ENCODE data around the gene RUNX2.
"Not testable (repeated sequence)": the region's sequence is repeated elsewhere in the genome, so short reads cannot be mapped to it uniquely, and the experiment has no call there.

The RUNX2 gene

DNA sequence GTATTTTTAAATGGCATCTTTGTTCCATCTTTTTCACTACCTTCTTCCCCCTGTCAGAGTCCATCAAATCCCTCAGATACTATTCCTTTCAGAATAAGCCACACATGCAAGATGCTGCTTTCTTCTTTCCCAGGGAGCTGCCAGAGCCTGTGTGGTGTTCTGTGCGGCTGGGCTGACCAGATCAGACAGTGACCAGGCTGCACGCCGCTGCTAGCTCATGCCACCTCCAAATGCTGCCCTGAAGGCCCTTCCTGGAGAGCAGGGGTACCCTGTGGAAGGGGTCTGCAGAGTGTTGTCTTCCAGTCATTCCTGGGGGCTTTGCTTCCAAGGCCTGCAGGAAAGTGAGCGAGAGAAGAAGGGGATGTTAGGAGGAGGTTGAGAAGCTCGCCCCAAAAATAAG lies 228.7 kb downstream of the RUNX2 start:
- no peak for DNase-seq (ENCODE audit: low read depth)

DNA sequence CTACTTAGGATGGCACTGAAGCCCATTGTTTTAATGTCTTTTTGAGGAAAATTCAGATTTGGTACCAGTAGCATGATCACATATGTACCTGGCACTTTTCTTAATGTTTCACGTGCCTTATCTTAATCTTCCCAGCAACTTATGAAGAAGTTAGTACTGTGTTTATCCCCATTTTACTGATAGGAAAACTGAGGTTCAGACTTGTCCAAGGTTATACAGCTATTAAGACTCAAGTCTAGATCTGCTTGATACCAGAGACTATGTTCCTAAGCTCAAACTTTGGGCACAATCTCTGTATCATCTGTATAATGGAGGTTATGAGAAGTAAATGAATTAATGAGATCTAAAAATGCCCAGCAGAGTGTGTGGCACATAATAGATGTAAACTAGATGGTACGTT lies 229.3 kb downstream of the RUNX2 start:
- DNase-seq (ENCODE audit: low read depth): no peak

DNA sequence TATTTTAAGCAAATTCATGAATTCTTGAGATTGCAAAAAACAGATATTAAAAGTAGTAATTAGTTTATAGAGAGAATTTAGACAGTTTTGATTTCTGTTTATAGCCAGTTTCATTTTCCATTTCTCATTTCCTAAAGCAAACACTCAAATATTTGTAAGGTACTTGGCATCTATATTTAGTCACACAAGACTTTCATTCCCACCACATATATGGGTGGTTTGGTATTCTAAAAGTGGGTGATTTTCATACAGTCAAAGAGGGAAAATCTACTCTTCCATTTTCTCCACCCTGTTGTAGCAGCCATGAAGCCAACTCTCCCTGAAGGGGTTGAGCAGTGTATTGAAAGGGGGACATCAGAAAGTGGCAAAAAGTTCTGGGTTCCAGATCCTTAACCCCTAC lies 230.7 kb downstream of the RUNX2 start:
- DNase-seq (ENCODE audit: low read depth): no peak

DNA sequence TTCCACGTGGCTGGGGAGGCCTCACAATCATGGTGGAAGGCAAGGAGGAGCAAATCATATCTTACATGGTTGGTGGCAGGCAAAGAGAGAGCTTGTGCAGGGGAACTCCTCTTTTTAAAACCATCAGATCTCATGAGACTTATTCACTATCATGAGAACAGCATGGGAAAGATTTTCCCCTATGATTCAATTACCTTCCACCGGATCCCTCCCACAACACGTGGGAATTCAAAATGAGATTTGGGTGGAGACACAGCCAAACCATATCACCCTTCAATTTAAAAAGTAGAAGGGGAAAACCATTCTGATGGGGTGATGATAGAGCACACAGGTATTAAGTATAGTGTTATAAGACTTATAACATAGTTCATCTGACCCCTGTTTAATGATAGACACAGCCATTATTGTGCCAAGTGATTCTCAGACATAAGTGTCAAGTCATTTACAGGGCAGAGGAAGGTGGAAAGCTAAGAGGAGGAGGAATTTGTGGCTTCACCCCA lies 232.2 kb downstream of the RUNX2 start:
- not testable (repeated sequence) for DNase-seq (ENCODE audit: low read depth)

DNA sequence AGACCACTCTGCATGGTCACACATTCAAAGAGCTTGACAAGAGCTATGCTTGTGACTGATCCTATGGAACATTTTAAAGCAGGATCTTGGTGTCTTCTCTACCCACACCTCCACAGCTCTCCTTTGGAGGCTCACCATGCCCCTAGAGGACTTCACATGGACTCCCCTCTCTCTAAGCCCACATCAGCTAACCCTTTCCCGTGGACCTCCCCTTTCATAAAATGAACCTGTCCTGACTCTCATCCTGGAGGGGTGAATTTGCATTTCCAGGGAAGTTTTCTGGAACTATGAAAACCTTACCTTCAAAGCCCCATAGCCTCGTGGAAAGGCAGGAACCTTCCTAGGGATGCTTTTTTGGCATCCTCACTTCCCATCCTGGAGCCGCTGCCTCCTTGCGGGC lies 234.0 kb downstream of the RUNX2 start:
- DNase-seq (ENCODE audit: low read depth): no peak

DNA sequence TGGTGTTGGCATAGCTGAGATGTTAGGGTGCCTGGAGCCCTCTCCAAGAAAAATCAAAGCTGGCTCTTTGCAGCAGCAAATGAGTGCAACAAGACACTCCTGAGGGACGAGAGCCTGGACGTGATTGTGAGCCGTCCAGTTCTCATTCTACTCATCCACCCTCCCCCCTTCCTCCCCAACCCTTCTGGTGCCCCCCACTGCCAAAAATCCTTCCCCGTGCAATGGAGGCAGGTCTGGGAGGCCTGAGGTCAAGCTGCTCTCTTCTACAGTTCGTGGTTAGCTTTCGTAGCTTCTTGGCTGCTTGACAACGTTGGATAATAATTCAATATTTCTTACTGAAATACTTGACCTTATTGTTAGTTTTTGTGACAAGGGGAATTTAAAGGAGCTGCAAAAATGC lies 234.9 kb downstream of the RUNX2 start:
- no peak for DNase-seq (ENCODE audit: low read depth)

DNA sequence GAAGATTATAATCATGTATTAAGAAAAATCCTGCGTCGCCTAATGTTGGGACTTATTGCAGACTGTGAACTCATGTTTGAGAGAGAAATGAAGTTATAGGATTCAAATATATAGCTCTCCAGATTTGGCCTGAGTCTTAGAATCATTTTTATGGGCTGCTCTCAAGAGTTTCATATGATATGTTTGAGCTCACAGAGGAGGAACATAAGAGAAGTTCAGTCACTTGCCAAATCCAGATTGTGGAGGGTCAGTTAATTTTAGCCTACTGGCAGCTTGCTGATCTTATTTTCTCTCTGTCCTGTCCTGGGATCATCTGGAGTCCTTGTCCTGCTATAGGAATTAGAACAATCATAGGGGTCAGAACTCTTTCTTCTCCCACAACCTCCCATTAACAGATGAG lies 235.7 kb downstream of the RUNX2 start:
- DNase-seq (ENCODE audit: low read depth): no peak

DNA sequence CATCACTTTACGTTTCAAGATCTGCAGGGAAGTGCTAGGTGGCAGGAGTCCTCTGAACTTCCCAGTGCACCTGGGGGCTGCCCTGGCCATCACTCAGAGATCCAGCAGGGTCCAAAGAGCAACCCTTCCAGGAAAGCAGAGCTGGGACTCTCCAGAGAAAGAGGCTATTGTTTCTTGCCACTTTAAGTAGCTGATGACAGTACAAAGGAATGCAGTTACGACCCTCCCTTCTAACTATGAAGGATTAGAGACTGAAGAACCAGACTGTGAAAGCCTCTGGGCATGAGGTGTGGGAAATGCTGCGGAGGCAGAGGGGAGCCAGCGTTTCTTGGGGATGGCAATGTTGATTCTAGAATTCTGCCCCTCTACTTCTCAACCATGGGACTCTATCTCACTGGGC lies 238.8 kb downstream of the RUNX2 start:
- DNase-seq (ENCODE audit: low read depth): no peak

DNA sequence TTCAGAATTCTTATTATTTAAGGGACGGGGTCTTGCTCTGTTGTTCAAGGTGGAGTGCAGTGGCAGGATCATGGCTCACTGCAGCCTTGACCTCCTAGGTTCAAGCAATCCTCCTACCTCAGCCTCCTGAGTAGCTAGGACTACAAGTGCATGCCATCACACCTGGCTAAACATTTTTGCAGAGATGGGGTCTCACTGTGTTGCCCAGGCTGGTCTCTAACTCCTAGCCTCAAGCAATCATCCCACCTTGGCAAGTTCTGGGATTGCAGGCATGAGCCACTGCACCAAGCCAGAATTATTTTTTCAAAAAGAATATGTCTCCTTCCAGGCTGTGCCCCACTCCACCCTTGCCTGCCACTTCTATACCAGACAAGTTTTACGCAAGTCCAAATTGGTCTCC lies 239.7 kb downstream of the RUNX2 start:
- no peak for DNase-seq (ENCODE audit: low read depth)

DNA sequence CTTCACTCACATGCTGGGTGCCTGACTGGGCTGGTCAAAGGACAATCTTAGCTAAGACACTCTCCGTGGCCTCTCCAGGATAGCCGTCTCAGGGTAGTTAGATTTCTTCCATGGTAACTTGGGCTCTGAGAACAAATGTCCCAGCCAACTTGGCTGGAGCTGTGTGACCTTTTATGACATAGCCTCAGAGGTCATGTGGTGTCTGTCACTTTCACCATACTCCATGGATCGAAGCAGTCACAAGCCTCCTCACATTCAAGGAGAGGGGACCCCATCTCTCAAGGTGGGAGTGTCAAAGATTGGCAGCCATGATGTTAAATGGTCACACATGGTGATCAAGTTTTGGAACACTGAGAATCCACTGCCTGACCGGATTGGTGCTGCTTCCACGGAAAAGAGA lies 240.5 kb downstream of the RUNX2 start:
- DNase-seq (ENCODE audit: low read depth): no peak

DNA sequence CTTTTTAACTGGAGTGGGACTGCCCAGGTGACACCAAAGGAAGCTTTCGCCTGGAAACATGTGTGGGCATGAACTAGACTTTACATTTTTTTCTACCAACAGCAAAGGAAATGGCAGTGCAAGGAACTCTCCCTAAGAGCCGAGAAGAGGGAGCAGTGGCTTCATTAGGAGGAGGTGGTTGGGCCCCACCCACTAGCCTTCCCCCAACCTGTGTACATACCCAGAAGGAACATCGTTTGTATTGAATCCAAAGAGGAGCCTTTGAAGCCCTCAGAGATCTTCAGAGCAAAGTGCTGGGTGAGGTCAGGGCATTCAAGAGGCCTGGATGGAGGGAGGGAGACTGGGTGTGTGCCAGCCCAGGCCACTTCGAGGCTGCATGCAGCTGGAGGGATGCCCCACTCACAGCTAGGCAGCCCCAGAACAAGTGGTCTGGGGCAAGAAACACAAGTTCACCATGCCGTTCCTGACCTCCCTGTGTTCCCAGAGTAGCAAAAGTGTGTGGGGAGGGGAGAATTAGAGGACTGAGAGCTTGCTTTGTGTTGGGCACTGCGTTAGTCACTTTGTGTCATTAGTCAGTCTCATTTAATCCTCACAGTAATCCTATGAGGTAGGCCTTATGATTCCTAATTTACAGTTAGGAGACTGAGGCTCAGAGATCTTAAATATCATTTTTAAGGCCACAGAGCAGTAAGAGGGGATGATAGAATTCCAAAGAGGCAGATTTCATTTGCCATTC lies 241.2 kb downstream of the RUNX2 start:
- DNase-seq (ENCODE audit: low read depth): no peak

DNA sequence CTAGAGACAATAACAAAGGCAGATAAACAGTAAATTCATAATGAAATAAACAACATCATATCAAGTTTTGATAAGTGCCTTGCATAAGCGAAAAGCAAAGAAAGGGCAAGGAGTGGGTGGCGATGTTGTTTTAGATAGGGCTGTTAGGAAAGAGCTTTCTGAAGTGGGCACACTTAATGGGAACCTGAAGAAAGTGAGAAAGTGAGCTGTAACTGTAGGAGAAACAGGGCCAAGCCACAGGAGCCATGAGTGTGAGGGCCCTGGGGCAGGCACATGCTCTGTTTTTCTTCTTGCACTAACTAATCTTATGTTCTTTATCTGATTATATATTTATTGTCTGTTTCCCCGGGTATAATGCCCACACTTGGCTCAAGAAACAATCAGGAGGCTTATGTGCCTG lies 243.0 kb downstream of the RUNX2 start:
- DNase-seq (ENCODE audit: low read depth): no peak

DNA sequence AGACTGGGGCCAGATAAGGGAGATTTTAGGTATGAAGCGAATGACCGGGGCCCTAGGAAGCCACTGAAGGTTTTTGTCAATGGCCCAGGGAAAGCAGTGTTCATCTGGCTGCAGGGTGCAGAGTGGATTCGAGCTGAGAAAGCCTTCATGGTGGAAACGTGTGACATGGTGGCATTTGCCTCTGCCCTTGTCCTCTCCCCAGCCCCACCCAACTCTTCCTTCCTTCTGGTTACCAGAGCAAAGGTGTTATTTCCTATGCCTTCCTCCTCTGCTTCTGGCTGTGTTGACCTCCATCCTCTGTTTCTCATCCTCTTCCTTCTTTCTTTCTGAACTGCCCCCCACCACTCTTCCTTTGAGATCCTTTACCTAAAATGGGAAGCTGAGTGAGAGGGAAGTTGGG lies 244.7 kb downstream of the RUNX2 start:
- DNase-seq (ENCODE audit: low read depth): no peak

DNA sequence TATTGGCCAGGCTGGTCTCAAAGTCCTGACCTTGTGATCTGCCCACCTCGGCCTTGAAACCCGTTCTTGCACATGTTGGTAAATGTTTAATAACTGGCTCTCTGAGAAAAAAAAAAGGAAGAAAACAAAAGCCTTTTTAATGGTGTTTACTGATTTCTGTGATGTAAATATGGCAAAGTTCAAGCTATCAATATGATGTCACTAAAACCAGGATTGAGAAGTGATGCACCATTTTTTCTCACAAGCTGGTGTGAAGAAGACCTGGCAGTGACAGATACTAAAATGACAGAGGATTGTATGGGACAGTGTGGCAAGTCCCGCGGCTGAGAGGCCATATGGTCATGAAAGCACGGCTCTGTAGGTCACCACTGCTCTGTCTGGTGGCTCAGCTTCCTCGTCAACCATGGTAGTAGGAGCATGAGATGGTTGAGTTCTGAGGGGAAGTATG lies 245.9 kb downstream of the RUNX2 start:
- DNase-seq (ENCODE audit: low read depth): no peak

DNA sequence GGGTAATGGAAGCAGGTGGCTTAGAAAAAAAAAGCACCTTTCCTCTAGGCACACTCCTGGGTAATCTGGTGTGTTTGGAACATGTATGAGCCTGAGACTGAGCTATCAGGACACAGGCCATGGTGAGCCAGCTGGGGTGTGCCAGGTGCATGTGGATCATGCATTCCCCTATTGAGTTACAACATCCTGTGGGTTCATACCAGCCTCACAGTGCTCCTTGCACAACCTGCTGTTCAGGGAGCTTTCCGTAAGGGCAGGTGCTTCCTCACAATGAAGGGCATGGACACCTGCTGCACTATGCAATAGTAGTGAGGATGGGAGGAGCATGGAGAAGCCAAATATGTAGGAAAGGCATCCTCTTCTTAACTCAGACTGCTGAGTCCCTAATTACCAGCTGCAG lies 246.8 kb downstream of the RUNX2 start:
- no peak for DNase-seq (ENCODE audit: low read depth)

DNA sequence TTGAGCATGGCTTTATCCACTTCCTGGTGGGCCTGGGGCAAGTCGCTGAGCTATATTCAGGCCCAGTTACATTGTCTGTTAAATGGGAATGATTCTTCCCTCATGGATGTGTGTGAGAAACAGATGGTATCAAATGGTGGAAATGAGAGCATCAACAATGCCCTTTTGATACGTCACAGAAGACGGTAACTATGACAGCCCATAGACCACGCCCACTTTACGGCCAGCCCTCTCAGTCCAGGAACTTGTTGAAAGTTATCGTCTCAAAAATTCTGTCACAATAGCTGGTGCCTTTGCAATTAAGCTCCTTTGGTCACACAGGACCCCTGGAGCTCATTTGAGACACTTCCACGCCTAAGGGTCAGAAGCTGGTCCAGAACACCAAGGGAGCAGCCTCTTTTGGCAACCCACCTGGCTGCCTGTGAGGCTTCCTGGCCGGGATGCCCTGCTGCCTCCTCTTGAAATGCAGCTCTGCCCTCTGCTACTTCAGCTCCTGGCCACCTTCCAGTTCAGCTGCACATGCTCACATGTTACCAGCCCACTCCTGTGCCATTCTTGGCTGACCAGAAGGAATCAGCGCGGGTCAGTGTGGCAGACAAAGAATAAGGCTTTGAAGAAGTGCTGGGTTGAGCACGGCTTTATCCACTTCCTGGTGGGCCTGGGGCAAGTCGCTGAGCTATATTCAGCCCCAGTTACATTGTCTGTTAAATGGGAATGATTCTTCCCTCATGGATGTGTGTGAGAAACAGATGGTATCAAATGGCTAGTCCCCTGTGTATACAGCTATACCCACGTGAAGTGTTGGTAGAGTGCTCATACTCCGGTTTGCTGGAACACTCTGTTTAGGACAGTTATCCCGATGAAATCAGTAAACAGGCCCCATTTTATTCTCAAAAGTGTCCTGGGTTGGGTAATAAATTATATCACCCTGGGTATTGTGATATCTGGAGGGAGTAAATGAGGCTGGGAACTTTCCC lies 248.8 kb downstream of the RUNX2 start:
- DNase-seq (ENCODE audit: low read depth): no peak

DNA sequence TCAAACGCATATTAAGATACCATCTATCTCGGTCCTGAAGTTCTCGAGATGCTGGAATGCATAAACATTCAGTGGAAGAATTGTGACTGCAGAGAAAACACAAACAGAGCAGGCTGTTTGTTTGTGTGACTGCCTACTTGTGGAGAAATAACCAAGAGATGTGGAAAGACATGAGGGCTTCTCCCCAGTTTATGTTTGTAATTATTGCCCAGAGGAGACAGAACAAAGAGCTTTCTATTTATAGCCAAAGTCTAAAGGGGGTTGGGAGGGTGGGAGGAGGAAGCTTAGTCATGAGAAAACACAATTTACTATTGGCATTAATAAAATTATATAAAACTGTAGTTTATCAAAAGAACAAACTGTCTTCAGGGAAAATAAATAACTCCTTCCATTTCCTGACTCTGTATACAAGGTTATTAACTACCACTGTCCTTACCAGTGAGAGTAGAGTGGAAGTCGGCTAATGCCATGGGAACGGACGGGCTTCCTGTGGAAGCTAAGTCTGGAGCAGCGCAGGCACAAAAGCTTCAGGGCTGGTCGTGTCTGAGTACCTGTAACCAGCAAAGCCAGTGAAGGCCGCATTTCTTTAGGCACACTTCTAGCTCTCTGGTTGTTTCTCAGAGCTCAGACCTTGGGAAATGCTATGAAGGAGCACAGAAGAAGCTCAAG lies 249.8 kb downstream of the RUNX2 start:
- no peak for DNase-seq (ENCODE audit: low read depth)

DNA sequence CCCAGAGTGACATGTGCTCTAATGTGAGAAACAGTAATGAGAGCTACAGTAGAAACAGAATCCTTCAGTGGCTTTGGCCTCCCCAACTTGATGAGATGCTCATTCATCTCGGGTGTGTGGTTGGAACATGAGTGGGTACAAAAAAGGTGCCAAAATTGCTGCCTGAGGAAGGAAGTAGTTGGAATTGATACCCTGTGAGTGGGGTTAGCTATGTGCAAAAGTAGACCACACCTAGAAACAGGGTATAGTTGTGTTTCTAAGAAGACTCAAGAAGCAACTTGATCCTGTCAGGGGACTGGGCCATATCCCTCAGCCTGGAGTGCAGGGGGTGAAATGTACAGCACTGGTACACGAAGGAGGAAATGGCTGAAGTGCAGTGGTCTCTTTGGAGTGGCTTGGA lies 256.0 kb downstream of the RUNX2 start:
- DNase-seq (ENCODE audit: low read depth): no peak

DNA sequence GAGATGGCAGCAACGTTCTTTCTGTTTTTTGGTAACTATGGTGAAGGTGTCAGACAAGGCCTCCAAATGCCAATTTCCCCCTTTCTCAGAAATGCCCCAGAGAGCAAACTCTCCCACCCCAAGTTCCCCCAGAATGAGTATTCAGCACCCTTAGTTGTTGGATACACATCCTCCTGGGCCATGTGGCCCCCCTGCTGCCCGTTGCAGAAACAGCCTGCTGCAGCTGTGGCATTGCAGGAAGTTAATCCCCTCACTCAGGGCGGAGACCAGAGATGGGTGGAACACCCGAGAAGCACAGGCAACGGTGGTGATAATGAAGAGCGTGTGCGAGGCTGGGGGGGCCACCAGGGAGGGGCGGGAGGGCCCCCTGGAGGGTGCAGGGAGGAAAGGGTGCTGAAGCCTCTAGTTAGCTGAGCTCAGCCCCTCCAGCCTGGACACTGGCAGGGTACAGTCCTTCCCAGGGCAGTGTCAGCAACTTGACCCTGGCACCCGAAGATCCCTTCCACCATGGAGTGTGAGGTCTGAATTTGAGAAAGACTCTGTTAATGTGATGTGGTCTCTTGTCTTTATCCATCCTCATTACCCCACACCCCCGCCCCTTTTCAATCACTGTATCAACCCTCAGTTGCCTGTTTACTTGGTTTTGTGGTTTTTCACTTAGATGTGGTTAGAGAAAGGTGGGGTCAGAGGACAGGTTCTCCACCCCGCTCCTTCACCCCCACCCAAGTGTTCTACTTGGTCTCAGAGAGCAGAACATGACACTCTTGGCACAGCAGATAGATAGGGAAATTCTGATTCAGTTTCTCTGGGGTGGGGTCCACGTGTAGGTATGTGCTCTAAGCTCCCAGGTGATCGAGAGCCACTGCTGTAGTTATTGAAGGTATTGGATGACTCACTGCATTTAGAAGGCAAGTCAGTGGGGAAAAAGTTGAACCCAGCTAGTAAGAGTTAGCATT lies 258.4 kb downstream of the RUNX2 start:
- DNase-seq (ENCODE audit: low read depth): peak; percentile 10

DNA sequence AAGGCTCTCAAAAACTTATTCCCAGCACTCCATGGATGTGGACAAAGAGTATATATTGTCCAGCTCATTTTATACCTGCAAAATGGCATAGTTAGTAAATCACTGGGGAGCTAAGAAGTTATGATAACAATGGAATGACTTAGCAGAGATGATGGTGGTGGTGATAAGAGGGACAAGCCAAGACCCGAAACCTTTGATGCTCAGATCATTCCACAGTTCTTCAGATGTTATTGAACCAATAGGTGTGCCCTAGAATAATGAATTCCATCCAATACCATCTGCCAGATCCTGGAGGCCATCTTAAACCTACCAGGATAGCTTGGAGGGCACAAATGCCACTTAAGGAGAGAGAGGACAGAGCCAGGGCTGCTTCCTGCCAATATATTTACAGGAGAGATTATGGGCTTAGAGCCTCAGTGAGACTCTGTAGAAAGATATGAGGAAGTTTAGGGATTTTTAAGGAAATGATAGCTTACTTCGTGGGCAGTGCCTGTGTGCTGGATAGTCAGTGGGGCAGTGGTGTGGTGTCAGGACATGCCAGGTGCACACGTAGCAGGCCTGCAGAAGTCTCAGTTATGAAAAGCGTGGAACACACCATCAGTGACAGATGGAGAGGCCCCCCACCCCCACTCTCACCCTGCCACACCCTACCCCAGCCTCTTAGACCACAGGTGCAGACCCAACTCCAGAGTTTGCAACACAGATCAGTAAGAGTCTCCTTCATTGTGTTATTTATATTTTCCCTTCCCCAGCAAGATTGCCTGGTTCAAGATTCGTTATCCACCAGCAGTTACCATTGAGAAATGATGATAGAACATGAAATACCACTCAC lies 259.3 kb downstream of the RUNX2 start:
- no peak for DNase-seq (ENCODE audit: low read depth)

Data from stimulated activated CD8-positive, alpha-beta memory T cell treated with anti-CD3 and anti-CD28 coated beads, Interleukin-12 subunit alpha, Interleukin-12 subunit beta, amount 100 ng/mL, for 4 hours (primary cell).